ENCODE measurements around the gene SLC25A42. TPM values are rescaled to one million over a fixed set of nuclear protein-coding genes. Genes with fewer than 3 reads are reported as not detected.

The SLC25A42 gene
- total RNA-seq, 4 donors from 2014 or later: 11.2 to 24.8 (median 13.2) TPM

- DNase-seq: no peak
- Histone ChIP-seq H3K9me3 (no peaks in the 10 kb centered on the region), H3K36me3 (no peaks in the 10 kb centered on the region), H3K27me3 (no peaks in the 10 kb centered on the region), H3K4me3 (no peak overlapping the region), H3K27ac (no peak overlapping the region), H3K4me1 (no peaks in the 10 kb centered on the region)
- TF ChIP-seq CTCF (IDR thresholded peaks at IDR 0.05) (no peak), POLR2A (IDR thresholded peaks at IDR 0.05) (no peak)
Observed at GRCh38 chr19:19083413-19084178, 19.8 kb downstream of the SLC25A42 start.

- Histone ChIP-seq H3K9me3 (no peaks in the 10 kb centered on the region), H3K27me3 (no peaks in the 10 kb centered on the region), H3K4me3 (no peak overlapping the region), H3K36me3 (no peaks in the 10 kb centered on the region), H3K4me1 (no peaks in the 10 kb centered on the region), H3K27ac (no peak overlapping the region)
- TF ChIP-seq CTCF (IDR thresholded peaks at IDR 0.05) (no peak), POLR2A (IDR thresholded peaks at IDR 0.05) (no peak)
- no peak for DNase-seq
Observed at GRCh38 chr19:19087676-19088075, 23.9 kb downstream of the SLC25A42 start.

GRCh38 chr19:19094513-19094912 is 30.7 kb downstream of the SLC25A42 start:
- no peaks in the 10 kb centered on the region for H3K36me3 ChIP-seq
- no peak for TF ChIP-seq CTCF (IDR thresholded peaks at IDR 0.05)
- no peak for TF ChIP-seq POLR2A (IDR thresholded peaks at IDR 0.05)
- H3K27me3 ChIP-seq: no peaks in the 10 kb centered on the region
- H3K4me3 ChIP-seq: no peak overlapping the region
- no peak overlapping the region for H3K27ac ChIP-seq
- no peak for DNase-seq
- no peaks in the 10 kb centered on the region for H3K9me3 ChIP-seq
- H3K4me1 ChIP-seq: peaks cover 0 to 20% (median 0%) of the 10 kb centered on the region in 4 donors

DNA sequence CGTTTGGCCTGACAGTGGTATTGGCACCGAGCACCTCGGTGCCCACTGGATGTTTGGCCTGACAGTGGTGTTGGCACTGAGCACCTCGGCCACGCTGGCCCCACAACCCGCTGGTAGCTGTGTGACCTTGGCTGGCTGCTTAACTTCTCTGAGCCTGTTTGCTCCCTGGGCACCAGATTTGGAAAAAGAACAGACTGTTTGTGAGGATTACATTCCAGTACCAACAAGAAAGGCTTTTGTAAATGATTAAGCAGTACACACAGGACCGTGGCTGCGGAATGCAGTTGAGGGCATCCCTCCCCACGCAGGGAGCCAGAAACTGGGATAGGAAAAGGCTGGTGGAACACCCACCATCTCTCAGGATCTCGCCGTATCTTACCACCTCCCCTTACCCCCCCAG is 31.9 kb downstream of the SLC25A42 start:
- peaks cover 0 to 20% (median 0%) of the 10 kb centered on the region in 4 donors for H3K4me1 ChIP-seq
- H3K27me3 ChIP-seq: no peaks in the 10 kb centered on the region
- DNase-seq: no peak
- no peaks in the 10 kb centered on the region for H3K36me3 ChIP-seq
- H3K4me3 ChIP-seq: no peak overlapping the region
- no peaks in the 10 kb centered on the region for H3K9me3 ChIP-seq
- TF ChIP-seq POLR2A (IDR thresholded peaks at IDR 0.05) (no peak), CTCF (IDR thresholded peaks at IDR 0.05) (no peak)
- no peak overlapping the region for H3K27ac ChIP-seq

DNA sequence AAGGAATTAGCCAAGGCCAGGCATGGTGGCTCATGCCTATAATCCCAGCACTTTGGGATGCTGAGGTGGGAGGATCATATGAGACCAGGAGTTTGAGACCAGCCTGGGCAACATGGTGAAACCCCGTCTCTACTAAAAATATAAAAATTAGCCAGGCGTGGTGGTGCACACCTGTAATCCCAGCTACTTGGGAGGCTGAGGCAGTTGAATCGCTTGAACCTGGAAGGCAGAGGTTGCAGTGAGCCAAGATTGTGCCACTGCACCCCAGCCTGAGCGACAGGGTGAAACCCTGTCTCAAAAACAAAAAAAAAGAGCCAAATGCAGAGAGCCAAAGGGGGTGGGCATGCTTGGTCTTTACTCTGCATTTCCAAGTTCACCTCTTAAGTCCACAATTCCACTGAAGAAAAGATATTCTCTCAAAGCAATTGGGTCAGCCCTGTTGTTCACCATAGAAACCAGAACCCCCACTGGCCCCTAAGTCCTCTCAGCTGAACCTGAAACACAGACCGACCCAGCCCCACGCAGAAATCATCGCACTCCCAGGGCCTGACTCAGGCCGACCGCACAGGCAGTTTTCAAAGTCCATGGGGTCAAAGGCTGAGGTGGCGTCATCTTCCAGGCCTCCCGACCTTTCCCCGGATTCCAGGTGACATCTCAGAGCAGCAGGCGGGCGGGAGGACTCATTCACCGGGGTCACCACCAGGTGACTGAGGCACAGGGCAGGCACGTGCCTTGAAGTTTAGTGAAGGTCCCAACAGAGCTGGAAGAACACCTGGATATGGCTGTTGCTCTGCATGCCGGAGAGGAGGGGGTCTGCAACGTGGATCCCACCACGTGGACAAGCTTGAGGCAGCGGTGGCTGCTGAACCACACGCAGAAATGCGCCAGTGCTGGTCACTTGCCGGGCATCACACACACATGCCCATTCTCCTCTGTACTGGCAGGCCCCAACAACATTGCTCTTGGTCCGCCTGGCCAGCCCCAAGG is 33.1 kb downstream of the SLC25A42 start:
- no peaks in the 10 kb centered on the region for H3K36me3 ChIP-seq
- no peaks in the 10 kb centered on the region for H3K27me3 ChIP-seq
- TF ChIP-seq POLR2A (IDR thresholded peaks at IDR 0.05) (peak in 1 of 2 donors; percentile 29), CTCF (IDR thresholded peaks at IDR 0.05) (peak in 3 of 6 experiments; percentile 34 to 45 (median 37))
- H3K4me3 ChIP-seq: no peak overlapping the region
- peaks cover 0 to 20% (median 0%) of the 10 kb centered on the region in 4 donors for H3K4me1 ChIP-seq
- no peaks in the 10 kb centered on the region for H3K9me3 ChIP-seq
- peak overlapping the region in 3 of 4 donors; percentile 30 to 84 (median 61) for H3K27ac ChIP-seq
- DNase-seq: peak in 2 of 3 donors; percentile 89 to 91
